ENCODE data around the gene ILF3.
"Not testable (repeated sequence)": the region's sequence is repeated elsewhere in the genome, so short reads cannot be mapped to it uniquely, and the experiment has no call there.

The ILF3 gene

GRCh38 chr19:10675214-10675613 is 21.1 kb downstream of the ILF3 start:
- DNase-seq (ENCODE audit: low read depth in 3 of 3) = not testable (repeated sequence)

- no peak for DNase-seq (ENCODE audit: low read depth in 3 of 3)
Measured at GRCh38 chr19:10677751-10678150, 23.6 kb downstream of the ILF3 start.

- no peak for DNase-seq (ENCODE audit: low read depth in 3 of 3)
Measured at GRCh38 chr19:10678813-10679212, 24.7 kb downstream of the ILF3 start.

GRCh38 chr19:10679743-10680142 is 25.6 kb downstream of the ILF3 start:
- DNase-seq (ENCODE audit: low read depth in 3 of 3) = no peak

- DNase-seq (ENCODE audit: low read depth in 3 of 3) = no peak
Measured at GRCh38 chr19:10680545-10681135, 26.5 kb downstream of the ILF3 start.

- no peak for DNase-seq (ENCODE audit: low read depth in 3 of 3)
Measured at GRCh38 chr19:10681658-10682057, 27.5 kb downstream of the ILF3 start.

GRCh38 chr19:10682397-10683063 is 28.4 kb downstream of the ILF3 start:
- DNase-seq (ENCODE audit: low read depth in 3 of 3) = no peak

GRCh38 chr19:10683064-10683426 is 28.9 kb downstream of the ILF3 start:
- DNase-seq (ENCODE audit: low read depth in 3 of 3) = no peak

- no peak for DNase-seq (ENCODE audit: low read depth in 3 of 3)
Measured at GRCh38 chr19:10683582-10683981, 29.4 kb downstream of the ILF3 start.

- DNase-seq (ENCODE audit: low read depth in 3 of 3) = no peak
Measured at GRCh38 chr19:10685210-10685609, 31.1 kb downstream of the ILF3 start.

GRCh38 chr19:10686193-10686592 is 32.0 kb downstream of the ILF3 start:
- no peak for DNase-seq (ENCODE audit: low read depth in 3 of 3)

- no peak for DNase-seq (ENCODE audit: low read depth in 3 of 3)
Measured at GRCh38 chr19:10686661-10687517, 32.7 kb downstream of the ILF3 start.

- DNase-seq (ENCODE audit: low read depth in 3 of 3) = no peak
Measured at GRCh38 chr19:10687518-10688288, 33.6 kb downstream of the ILF3 start.

GRCh38 chr19:10688545-10689280 is 34.6 kb downstream of the ILF3 start:
- DNase-seq (ENCODE audit: low read depth in 3 of 3) = no peak

GRCh38 chr19:10690341-10690781 is 36.2 kb downstream of the ILF3 start:
- no peak for DNase-seq (ENCODE audit: low read depth in 3 of 3)

- DNase-seq (ENCODE audit: low read depth in 3 of 3) = no peak
Measured at GRCh38 chr19:10691178-10691881, 37.2 kb downstream of the ILF3 start.

- no peak for DNase-seq (ENCODE audit: low read depth in 3 of 3)
Measured at GRCh38 chr19:10691883-10692282, 37.7 kb downstream of the ILF3 start.

- no peak for DNase-seq (ENCODE audit: low read depth in 3 of 3)
Measured at GRCh38 chr19:10692673-10693264, 38.6 kb downstream of the ILF3 start.

- DNase-seq (ENCODE audit: low read depth in 3 of 3) = no peak
Measured at GRCh38 chr19:10694706-10695307, 40.7 kb downstream of the ILF3 start.

Data from stimulated activated CD4-positive, alpha-beta T cell treated with anti-CD3 and anti-CD28 coated beads, TNF-alpha, amount 100 ng/mL, for 24 hours (primary cell).